Measurements from ENCODE around the gene CHMP2A. TPM values are rescaled to one million over a fixed set of nuclear protein-coding genes. Genes with fewer than 3 reads are reported as not detected.

Gene CHMP2A
- total and polyA plus RNA-seq, 2 of the 13 experiments (the other 11 are each of a cell fraction or from before 2014, with no cell fraction given), result 49.7 to 55.0 TPM

GRCh38 chr19:58558623-58559274 is 3.8 kb upstream of the CHMP2A start (continued):
- no peak for TF ChIP-seq MXD1 (CRISPR knock-in tag; IDR thresholded peaks at IDR 0.05)
- no peak for TF ChIP-seq FOXA1 (IDR thresholded peaks at IDR 0.05)
- TF ChIP-seq FOXA1 (CRISPR knock-in tag; IDR thresholded peaks at IDR 0.05), result 0 out of 2 replicates have a peak, but pooled peaks have one; percentile 25
- TF ChIP-seq ZKSCAN5 (CRISPR knock-in tag; IDR thresholded peaks at IDR 0.05), result no peak
- 0 out of 2 replicates have a peak, but pooled peaks have one; percentile 2 for TF ChIP-seq SIN3A (IDR thresholded peaks at IDR 0.05; ENCODE audit: borderline replicate concordance, low read depth, low read length)
- TF ChIP-seq, protein P1, sequence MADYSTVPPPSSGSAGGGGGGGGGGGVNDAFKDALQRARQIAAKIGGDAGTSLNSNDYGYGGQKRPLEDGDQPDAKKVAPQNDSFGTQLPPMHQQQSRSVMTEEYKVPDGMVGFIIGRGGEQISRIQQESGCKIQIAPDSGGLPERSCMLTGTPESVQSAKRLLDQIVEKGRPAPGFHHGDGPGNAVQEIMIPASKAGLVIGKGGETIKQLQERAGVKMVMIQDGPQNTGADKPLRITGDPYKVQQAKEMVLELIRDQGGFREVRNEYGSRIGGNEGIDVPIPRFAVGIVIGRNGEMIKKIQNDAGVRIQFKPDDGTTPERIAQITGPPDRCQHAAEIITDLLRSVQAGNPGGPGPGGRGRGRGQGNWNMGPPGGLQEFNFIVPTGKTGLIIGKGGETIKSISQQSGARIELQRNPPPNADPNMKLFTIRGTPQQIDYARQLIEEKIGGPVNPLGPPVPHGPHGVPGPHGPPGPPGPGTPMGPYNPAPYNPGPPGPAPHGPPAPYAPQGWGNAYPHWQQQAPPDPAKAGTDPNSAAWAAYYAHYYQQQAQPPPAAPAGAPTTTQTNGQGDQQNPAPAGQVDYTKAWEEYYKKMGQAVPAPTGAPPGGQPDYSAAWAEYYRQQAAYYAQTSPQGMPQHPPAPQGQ (CRISPR knock-in tag; IDR thresholded peaks at IDR 0.05; ENCODE audit: borderline replicate concordance), result no peak
- no peak for TF ChIP-seq SNAI1 (CRISPR knock-in tag; IDR thresholded peaks at IDR 0.05; ENCODE audit: borderline replicate concordance)
- 0 out of 2 replicates have a peak, but pooled peaks have one; percentile 76 for TF ChIP-seq ZNF569 (CRISPR knock-in tag; IDR thresholded peaks at IDR 0.05; ENCODE audit: borderline replicate concordance)
- no peak for TF ChIP-seq ZNF136 (CRISPR knock-in tag; IDR thresholded peaks at IDR 0.05; ENCODE audit: low read depth)
- no peak for TF ChIP-seq ZFP36L2 (CRISPR knock-in tag; IDR thresholded peaks at IDR 0.05)
- no peak for TF ChIP-seq ZNF431 (CRISPR knock-in tag; IDR thresholded peaks at IDR 0.05; ENCODE audit: borderline replicate concordance, low read depth)
- no peak for TF ChIP-seq ZBTB20 (CRISPR knock-in tag; IDR thresholded peaks at IDR 0.05; ENCODE audit: borderline replicate concordance, low read depth)
- peak; percentile 85 for TF ChIP-seq GABPA (IDR thresholded peaks at IDR 0.05; ENCODE audit: low read depth, low read length)
- TF ChIP-seq GABPA (CRISPR knock-in tag; IDR thresholded peaks at IDR 0.05; ENCODE audit: low read depth), result peak; percentile 92
- TF ChIP-seq, protein P2, sequence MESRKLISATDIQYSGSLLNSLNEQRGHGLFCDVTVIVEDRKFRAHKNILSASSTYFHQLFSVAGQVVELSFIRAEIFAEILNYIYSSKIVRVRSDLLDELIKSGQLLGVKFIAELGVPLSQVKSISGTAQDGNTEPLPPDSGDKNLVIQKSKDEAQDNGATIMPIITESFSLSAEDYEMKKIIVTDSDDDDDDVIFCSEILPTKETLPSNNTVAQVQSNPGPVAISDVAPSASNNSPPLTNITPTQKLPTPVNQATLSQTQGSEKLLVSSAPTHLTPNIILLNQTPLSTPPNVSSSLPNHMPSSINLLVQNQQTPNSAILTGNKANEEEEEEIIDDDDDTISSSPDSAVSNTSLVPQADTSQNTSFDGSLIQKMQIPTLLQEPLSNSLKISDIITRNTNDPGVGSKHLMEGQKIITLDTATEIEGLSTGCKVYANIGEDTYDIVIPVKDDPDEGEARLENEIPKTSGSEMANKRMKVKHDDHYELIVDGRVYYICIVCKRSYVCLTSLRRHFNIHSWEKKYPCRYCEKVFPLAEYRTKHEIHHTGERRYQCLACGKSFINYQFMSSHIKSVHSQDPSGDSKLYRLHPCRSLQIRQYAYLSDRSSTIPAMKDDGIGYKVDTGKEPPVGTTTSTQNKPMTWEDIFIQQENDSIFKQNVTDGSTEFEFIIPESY (CRISPR knock-in tag; IDR thresholded peaks at IDR 0.05), result no peak
- no peak for TF ChIP-seq ZNF432 (CRISPR knock-in tag; IDR thresholded peaks at IDR 0.05; ENCODE audit: borderline replicate concordance)
- 0 out of 2 replicates have a peak, but pooled peaks have one; percentile 22 for TF ChIP-seq RXRB (CRISPR knock-in tag; IDR thresholded peaks at IDR 0.05; ENCODE audit: borderline replicate concordance)
- TF ChIP-seq ZNF615 (CRISPR knock-in tag; IDR thresholded peaks at IDR 0.05; ENCODE audit: borderline replicate concordance), result no peak
- TF ChIP-seq, protein P3, sequence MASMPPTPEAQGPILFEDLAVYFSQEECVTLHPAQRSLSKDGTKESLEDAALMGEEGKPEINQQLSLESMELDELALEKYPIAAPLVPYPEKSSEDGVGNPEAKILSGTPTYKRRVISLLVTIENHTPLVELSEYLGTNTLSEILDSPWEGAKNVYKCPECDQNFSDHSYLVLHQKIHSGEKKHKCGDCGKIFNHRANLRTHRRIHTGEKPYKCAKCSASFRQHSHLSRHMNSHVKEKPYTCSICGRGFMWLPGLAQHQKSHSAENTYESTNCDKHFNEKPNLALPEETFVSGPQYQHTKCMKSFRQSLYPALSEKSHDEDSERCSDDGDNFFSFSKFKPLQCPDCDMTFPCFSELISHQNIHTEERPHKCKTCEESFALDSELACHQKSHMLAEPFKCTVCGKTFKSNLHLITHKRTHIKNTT (CRISPR knock-in tag; IDR thresholded peaks at IDR 0.05), result peak; percentile 63; the same call in 1 of the 2 replicates
- peak; percentile 15; the same call in 1 of the 2 replicates for TF ChIP-seq ZNF441 (CRISPR knock-in tag; IDR thresholded peaks at IDR 0.05; ENCODE audit: borderline replicate concordance)
- 0 out of 2 replicates have a peak, but pooled peaks have one; percentile 13 for TF ChIP-seq ESRRA (CRISPR knock-in tag; IDR thresholded peaks at IDR 0.05; ENCODE audit: low read depth)
